Endothelial cell of umbilical vein (primary cell): Measurements from ENCODE around the gene PIK3C3. TPM values are rescaled to one million over a fixed set of nuclear protein-coding genes. Genes with fewer than 3 reads are reported as not detected.

Experiments used
- BruUV-seq: library from RNA; stranded (reverse); fragments of 400-500 nt; replicated peaks from 2 replicates; lab custom pipeline; 2021; lab: Mats Ljungman, UMichigan
- CTCF ChIA-PET: fragments of 300-600, 350-600 bp; sonication (Branson Sonifier 250); formaldehyde crosslinking; loops from one replicate; lab custom pipeline; 2021; ENCODE audit warnings: antibody characterized with exemption, inconsistent platforms; lab: Charles Lee
- POLR2A ChIA-PET: fragments of 300-600, 350-600 bp; sonication (Branson Sonifier 250); formaldehyde crosslinking; loops from one replicate; lab custom pipeline; 2021; ENCODE audit warnings: antibody characterized with exemption, inconsistent platforms; lab: Charles Lee
- DNase-seq: peaks from one replicate; pipeline ENCODE4 v3.0.0-alpha.2; 2011; ENCODE audit warnings: low read depth, low spot score
- FAIRE-seq: peaks from 2 replicates; lab custom pipeline; 2011; peaks lifted over from hg19 to GRCh38; lab: Jason Lieb, UNC
- H2AFZ ChIP-seq: 2 replicates; pipeline ENCODE4 v1.6.0; 2012; ENCODE audit warnings: low read depth, low read length, control low read depth, inconsistent platforms
- H3K27ac ChIP-seq: 2 replicates; pipeline ENCODE4 v1.5.1; 2011; ENCODE audit warnings: low read depth, mild to moderate bottlenecking, control low read depth, low read length, moderate library complexity; ENCODE audit not compliant: insufficient read depth
- H3K27me3 ChIP-seq, 2 experiments: 2 replicates each; pipeline versions ENCODE4 v1.6.0 to v1.6.1; 2011; ENCODE audit warnings: low read length in 2 of 2, mixed read lengths in 1 of 2; ENCODE audit not compliant: control insufficient read depth in 2 of 2, insufficient read depth in 2 of 2
- H3K36me3 ChIP-seq, 2 experiments: 2 replicates in 1 of 2; 3 replicates in 1 of 2; pipeline ENCODE4 v1.5.1; 2011; ENCODE audit warnings: low read length in 2 of 2, mild to moderate bottlenecking in 1 of 2, moderate library complexity in 1 of 2; ENCODE audit not compliant: control insufficient read depth in 2 of 2, insufficient read depth in 2 of 2; ENCODE audit errors: extremely low read depth in 1 of 2
- H3K4me1 ChIP-seq: 3 replicates; pipeline ENCODE4 v1.5.1; 2011; ENCODE audit warnings: mild to moderate bottlenecking, low read length; ENCODE audit not compliant: control insufficient read depth, insufficient read depth; ENCODE audit errors: extremely low read depth
- H3K4me2 ChIP-seq: 2 replicates; pipeline ENCODE4 v1.6.1; 2011; ENCODE audit warnings: low read length, control low read depth, mixed read lengths; ENCODE audit not compliant: insufficient read depth
- H3K4me3 ChIP-seq, 3 experiments: fragments of 200-600 bp in 1 of 3; sonication (generic), shearing (Covaris generic) in 1 of 3; replicated peaks in 1 of 3; 2 replicates each; pipeline ENCODE4 v1.5.1; 2011 to 2016; ENCODE audit warnings: control low read depth in 3 of 3, low read length in 3 of 3, mild to moderate bottlenecking in 2 of 3, inconsistent platforms in 1 of 3, low read depth in 1 of 3, moderate library complexity in 1 of 3; ENCODE audit not compliant: insufficient read depth in 1 of 3
- H3K79me2 ChIP-seq: 2 replicates; pipeline ENCODE4 v1.6.0; 2012; ENCODE audit warnings: low read length, inconsistent platforms; ENCODE audit not compliant: control insufficient read depth, insufficient read depth
- H3K9ac ChIP-seq: replicated peaks from 2 replicates; pipeline ENCODE3; 2011; ENCODE audit warnings: low read length, control low read depth; ENCODE audit not compliant: insufficient read depth; ENCODE audit errors: extremely low read depth
- H3K9me1 ChIP-seq: replicated peaks from 3 replicates; pipeline ENCODE4 v1.6.0; 2011; ENCODE audit warnings: mild to moderate bottlenecking, low read length; ENCODE audit not compliant: control insufficient read depth, insufficient read depth; ENCODE audit errors: extremely low read depth
- H3K9me3 ChIP-seq: replicated peaks from 2 replicates; pipeline ENCODE4 v1.5.1; 2012; ENCODE audit warnings: low read length, inconsistent platforms; ENCODE audit not compliant: control insufficient read depth, insufficient read depth
- H4K20me1 ChIP-seq: replicated peaks from 2 replicates; pipeline ENCODE3; 2011; ENCODE audit warnings: mild to moderate bottlenecking, low read length; ENCODE audit not compliant: control insufficient read depth, insufficient read depth; ENCODE audit errors: extremely low read depth
- EZH2 ChIP-seq: IDR thresholded peaks from 2 replicates; pipeline ENCODE4 v1.6.1; 2012; ENCODE audit warnings: borderline replicate concordance, low read depth, mild to moderate bottlenecking, moderate library complexity, low read length, inconsistent platforms; ENCODE audit not compliant: severe bottlenecking
- FOS ChIP-seq: IDR thresholded peaks from 2 replicates; pipeline ENCODE4 v1.6.1; 2011; ENCODE audit warnings: mild to moderate bottlenecking, low read length, moderate library complexity, borderline replicate concordance; ENCODE audit not compliant: insufficient read depth
- GATA2 ChIP-seq: IDR thresholded peaks from 2 replicates; pipeline ENCODE4 v1.7.0; 2011; ENCODE audit warnings: low read depth, mild to moderate bottlenecking, moderate library complexity, mixed read lengths, low read length; ENCODE audit not compliant: insufficient read length, insufficient read depth
- JUN ChIP-seq: IDR thresholded peaks from 2 replicates; pipeline ENCODE4 v1.6.1; 2011; ENCODE audit warnings: borderline replicate concordance, low read depth; ENCODE audit not compliant: insufficient read length, insufficient read depth
- MYC ChIP-seq: IDR thresholded peaks from one replicate; pipeline ENCODE4 v1.6.1; 2011; ENCODE audit warnings: mild to moderate bottlenecking, low read depth, low read length
- POLR2A ChIP-seq: IDR thresholded peaks from 2 replicates; pipeline ENCODE4 v1.6.1; 2012; ENCODE audit warnings: low read depth, mild to moderate bottlenecking, control low read depth, low read length
- POLR2AphosphoS5 ChIP-seq: IDR thresholded peaks from 2 replicates; pipeline ENCODE4 v1.6.1; 2012; ENCODE audit warnings: low read depth, mild to moderate bottlenecking, control low read depth, low read length, moderate library complexity; ENCODE audit not compliant: insufficient read depth
- dilution Hi-C: fragments of 300-500 bp; cut with MboI; formaldehyde crosslinking; loops from one replicate; pipeline ENCODE4 v1.15.0; 2019; ENCODE audit warnings: low sequenced_read_pairs; ENCODE audit not compliant: extremely low pct_ligation_motif_present
- intact Hi-C: fragments of 100-400 bp; cut with micrococcal nuclease; formaldehyde crosslinking; loops from one replicate; pipeline ENCODE4 v1.10.0; 2022
- polyA plus RNA-seq, 4 experiments: library from polyadenylated mRNA; depleted of rRNA in 3 of 4; stranded (reverse) in 3 of 4; unstranded in 1 of 4; fragments of >200 nt; gene quantifications; 2 replicates each; pipeline versions ENCODE4 v1.2.1 to v1.2.3, GENCODE V29; 2011 to 2012; ENCODE audit warnings: missing spikeins in 1 of 4
- total RNA-seq: library from RNA; stranded (reverse); gene quantifications from 2 replicates; pipeline ENCODE4 v1.2.3, GENCODE V29; 2021
- TF ChIP-seq, protein P1 (sequence below), 2 donors: IDR thresholded peaks; 1 replicate in 1 of 2; 2 replicates in 1 of 2; pipeline ENCODE4 v1.5.1; 2011; ENCODE audit warnings: low read length in 2 of 2, mild to moderate bottlenecking in 2 of 2, moderate library complexity in 2 of 2, control low read depth in 1 of 2, inconsistent platforms in 1 of 2, low read depth in 1 of 2; ENCODE audit not compliant: insufficient read depth in 1 of 2; ENCODE audit errors: extremely low read depth in 1 of 2
- TF ChIP-seq, protein P2 (sequence below): IDR thresholded peaks from 2 replicates; pipeline ENCODE4 v1.6.1; 2011; ENCODE audit not compliant: insufficient read depth, insufficient read length

PIK3C3 gene
- total and polyA plus RNA-seq, 2 donors (not counting 3 experiments of a cell fraction or from before 2014, with no cell fraction given) = 19.5 to 47.3 TPM

DNA sequence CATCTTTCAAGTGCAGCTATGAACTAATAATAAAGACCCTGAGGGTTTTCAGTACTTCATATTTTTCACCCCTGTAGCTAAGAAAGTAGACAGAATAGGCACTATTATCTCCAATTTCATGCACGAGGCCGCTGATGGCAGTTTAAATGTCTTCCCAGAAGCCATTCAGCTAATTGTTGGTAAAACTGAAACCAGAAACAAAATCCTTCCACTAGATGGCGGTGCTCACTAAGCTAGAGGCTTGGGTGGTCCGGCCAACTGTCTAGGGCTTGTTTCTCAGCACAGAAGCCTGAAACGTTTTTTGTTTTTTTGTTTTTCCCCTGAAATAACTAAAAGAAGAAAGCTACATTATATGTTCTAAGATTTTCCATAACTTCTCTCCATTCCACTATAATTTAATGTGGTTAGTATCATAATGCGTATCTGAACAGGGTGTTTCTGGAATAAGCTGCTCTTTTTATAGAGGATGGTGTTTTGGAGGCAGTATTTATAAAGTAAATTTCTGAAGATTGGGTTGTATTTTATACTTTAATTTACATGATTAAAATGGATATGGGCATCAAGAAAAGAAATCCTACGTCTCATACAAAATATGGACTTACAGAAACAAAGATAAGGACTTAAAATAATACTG lies 159.4 kb downstream of the PIK3C3 start:
- Histone ChIP-seq H3K9me3 (no peaks in the 10 kb centered on the region), H3K9me1 (no peaks in the 10 kb centered on the region), H2AFZ (peak overlapping the region; percentile 81), H3K27ac (no peak overlapping the region), H3K4me3 (no peak overlapping the region), H3K9ac (no peak overlapping the region), H3K79me2 (no peaks in the 10 kb centered on the region), H3K4me2 (no peak overlapping the region), H3K4me1 (no peaks in the 10 kb centered on the region), H3K27me3 (peaks cover 0 to 2% of the 10 kb centered on the region in 2 experiments), H4K20me1 (no peaks in the 10 kb centered on the region), H3K36me3 (no peaks in the 10 kb centered on the region)
- CTCF ChIA-PET = interaction anchor here (0.6 to 6.7 kb wide), 46 partner anchors 11 to 1534 kb away, joined by 3 to 209 read pairs (median 4); partner anchors contain the start of gene SYT4
- no TSS peak for BruUV-seq
- DNase-seq (peak; percentile 78), FAIRE-seq (peak; percentile 90)
- TF ChIP-seq JUN = no peak
- TF ChIP-seq, protein P1, sequence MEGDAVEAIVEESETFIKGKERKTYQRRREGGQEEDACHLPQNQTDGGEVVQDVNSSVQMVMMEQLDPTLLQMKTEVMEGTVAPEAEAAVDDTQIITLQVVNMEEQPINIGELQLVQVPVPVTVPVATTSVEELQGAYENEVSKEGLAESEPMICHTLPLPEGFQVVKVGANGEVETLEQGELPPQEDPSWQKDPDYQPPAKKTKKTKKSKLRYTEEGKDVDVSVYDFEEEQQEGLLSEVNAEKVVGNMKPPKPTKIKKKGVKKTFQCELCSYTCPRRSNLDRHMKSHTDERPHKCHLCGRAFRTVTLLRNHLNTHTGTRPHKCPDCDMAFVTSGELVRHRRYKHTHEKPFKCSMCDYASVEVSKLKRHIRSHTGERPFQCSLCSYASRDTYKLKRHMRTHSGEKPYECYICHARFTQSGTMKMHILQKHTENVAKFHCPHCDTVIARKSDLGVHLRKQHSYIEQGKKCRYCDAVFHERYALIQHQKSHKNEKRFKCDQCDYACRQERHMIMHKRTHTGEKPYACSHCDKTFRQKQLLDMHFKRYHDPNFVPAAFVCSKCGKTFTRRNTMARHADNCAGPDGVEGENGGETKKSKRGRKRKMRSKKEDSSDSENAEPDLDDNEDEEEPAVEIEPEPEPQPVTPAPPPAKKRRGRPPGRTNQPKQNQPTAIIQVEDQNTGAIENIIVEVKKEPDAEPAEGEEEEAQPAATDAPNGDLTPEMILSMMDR (IDR thresholded peaks at IDR 0.05; ENCODE audit: extremely low read depth in 1 of 2, insufficient read depth in 1 of 2, low read depth in 1 of 2, low read length in 2 of 2) = peak; percentile 72 to 73
- POLR2A ChIA-PET = no interaction called here
- dilution Hi-C loops = no loop called here
- intact Hi-C loops = loop anchor here (1.0 to 10.0 kb wide), 6 partner anchors 61 to 1473 kb away; no protein-coding TSS in a partner anchor

DNA sequence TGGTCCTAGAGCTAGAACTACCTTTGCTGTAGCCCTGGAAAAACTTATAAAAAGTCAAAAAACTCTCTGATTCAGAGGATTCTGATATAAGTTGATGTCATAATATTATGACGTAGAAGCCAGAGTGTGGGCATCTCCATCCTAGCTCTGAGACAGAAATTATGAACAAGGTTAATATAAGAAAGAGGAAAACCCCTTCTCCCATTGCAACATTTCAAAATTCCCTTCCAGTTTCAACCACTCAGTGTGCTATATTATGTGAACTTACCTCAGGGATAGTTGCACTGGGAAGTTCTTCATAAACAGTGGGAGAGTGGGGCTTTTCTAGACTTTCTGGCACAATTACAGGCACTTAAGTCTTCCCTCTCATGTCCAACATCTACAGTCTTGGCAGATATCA lies 171.6 kb downstream of the PIK3C3 start:
- DNase-seq (no peak), FAIRE-seq (no peak)
- Histone ChIP-seq H3K27me3 (no peaks in the 10 kb centered on the region), H4K20me1 (no peaks in the 10 kb centered on the region), H3K9me3 (no peaks in the 10 kb centered on the region), H2AFZ (no peak overlapping the region), H3K4me1 (no peaks in the 10 kb centered on the region), H3K9ac (no peak overlapping the region), H3K4me2 (no peak overlapping the region), H3K79me2 (no peaks in the 10 kb centered on the region), H3K4me3 (no peak overlapping the region), H3K27ac (no peak overlapping the region), H3K9me1 (no peaks in the 10 kb centered on the region), H3K36me3 (no peaks in the 10 kb centered on the region)
- no TSS peak for BruUV-seq
- dilution Hi-C loops = no loop called here
- intact Hi-C loops = no loop called here
- ChIA-PET POLR2A (no interaction called here), CTCF (interaction anchor here (0.7 to 4.2 kb wide), 2 partner anchors 11 to 12 kb away, joined by 4 to 24 read pairs; no protein-coding TSS in a partner anchor)
- TF ChIP-seq GATA2 = no peak
- TF ChIP-seq JUN = no peak
- TF ChIP-seq, protein P1 (IDR thresholded peaks at IDR 0.05; ENCODE audit: extremely low read depth in 1 of 2, insufficient read depth in 1 of 2, low read depth in 1 of 2, low read length in 2 of 2) = no peak
- TF ChIP-seq FOS = no peak
- no peak for TF ChIP-seq MYC
- no peak for TF ChIP-seq POLR2AphosphoS5
- TF ChIP-seq, protein P2, sequence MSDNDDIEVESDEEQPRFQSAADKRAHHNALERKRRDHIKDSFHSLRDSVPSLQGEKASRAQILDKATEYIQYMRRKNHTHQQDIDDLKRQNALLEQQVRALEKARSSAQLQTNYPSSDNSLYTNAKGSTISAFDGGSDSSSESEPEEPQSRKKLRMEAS = no peak
- no peak for TF ChIP-seq POLR2A
- no peak for TF ChIP-seq EZH2
